ENCODE results near the gene NAV2. TPM values are rescaled to one million over a fixed set of nuclear protein-coding genes. Genes with fewer than 3 reads are reported as not detected.

The NAV2 gene
- total RNA-seq, 1 experiment from 2014 or later, result 2.1 TPM

- Histone ChIP-seq H3K4me3 (replicated peaks in 1 of 2; ENCODE audit: low read depth in 1 of 2, low read length in 2 of 2) (no peak overlapping the region), H3K27me3 (ENCODE audit: insufficient read depth, low read length) (no peaks in the 10 kb centered on the region), H3K9ac (ENCODE audit: low read length) (no peak overlapping the region), H4K20me1 (ENCODE audit: insufficient read depth) (no peaks in the 10 kb centered on the region), H3K79me2 (ENCODE audit: insufficient read depth, low read length) (no peaks in the 10 kb centered on the region), H3K4me1 (ENCODE audit: control insufficient read depth in 1 of 2, insufficient read depth in 2 of 2, low read length in 2 of 2) (no peaks in the 10 kb centered on the region), H3K9me3 (ENCODE audit: control insufficient read depth in 1 of 2, insufficient read depth in 1 of 2, low read depth in 1 of 2, low read length in 2 of 2) (no peaks in the 10 kb centered on the region), H3K9me2 (ENCODE audit: insufficient read depth) (no peaks in the 10 kb centered on the region; the same call in 1 of the 2 replicates), H3K36me3 (ENCODE audit: control insufficient read depth in 1 of 2, insufficient read depth in 2 of 2, low read length in 2 of 2) (no peaks in the 10 kb centered on the region), H2AFZ (ENCODE audit: low read depth, low read length, poor library complexity, severe bottlenecking) (no peak overlapping the region), H3K4me2 (ENCODE audit: low read length) (no peak overlapping the region), H3K27ac (ENCODE audit: low read depth, low read length) (no peak overlapping the region)
- RAD21 ChIA-PET (ENCODE audit: low non-redundant PET in 1 of 2, low total read pairs in 2 of 2, uncharacterized antibody in 2 of 2, unreplicated experiment in 2 of 2), result no interaction called here
- DNase-seq (ENCODE audit: low read depth, low spot score) (no peak), ATAC-seq (no peak)
- no TSS peak for BruUV-seq (replicated peaks)
- intact Hi-C loops (cut with micrococcal nuclease), result no loop called here
- TF ChIP-seq EZH2 (IDR thresholded peaks at IDR 0.05) (no peak), ZFX (IDR thresholded peaks at IDR 0.05) (no peak), REST (IDR thresholded peaks at IDR 0.05; ENCODE audit: low read depth) (no peak), RAD21 (IDR thresholded peaks at IDR 0.05; ENCODE audit: low read depth) (no peak)
- CTCF ChIA-PET, result no interaction called here
- POLR2A ChIA-PET, result no interaction called here
Observed at GRCh38 chr11:19880088-19880345, 167.4 kb downstream of the NAV2 start.

- no peak overlapping the region for H3K27ac ChIP-seq (ENCODE audit: low read depth, low read length)
- BruUV-seq (replicated peaks), result no TSS peak
- no peaks in the 10 kb centered on the region for H3K9me3 ChIP-seq (ENCODE audit: control insufficient read depth in 1 of 2, insufficient read depth in 1 of 2, low read depth in 1 of 2, low read length in 2 of 2)
- ChIA-PET RAD21 (ENCODE audit: low non-redundant PET in 1 of 2, low total read pairs in 2 of 2, uncharacterized antibody in 2 of 2, unreplicated experiment in 2 of 2) (no interaction called here), POLR2A (no interaction called here), CTCF (no interaction called here)
- H3K4me2 ChIP-seq (ENCODE audit: low read length), result no peak overlapping the region
- no peaks in the 10 kb centered on the region for H3K4me1 ChIP-seq (ENCODE audit: control insufficient read depth in 1 of 2, insufficient read depth in 2 of 2, low read length in 2 of 2)
- DNase-seq (ENCODE audit: low read depth, low spot score), result no peak
- ATAC-seq, result no peak
- H3K9me2 ChIP-seq (ENCODE audit: insufficient read depth), result no peaks in the 10 kb centered on the region; the same call in 1 of the 2 replicates
- H4K20me1 ChIP-seq (ENCODE audit: insufficient read depth), result no peaks in the 10 kb centered on the region
- no peak overlapping the region for H3K4me3 ChIP-seq (replicated peaks in 1 of 2; ENCODE audit: low read depth in 1 of 2, low read length in 2 of 2)
- H3K36me3 ChIP-seq (ENCODE audit: control insufficient read depth in 1 of 2, insufficient read depth in 2 of 2, low read length in 2 of 2), result no peaks in the 10 kb centered on the region
- TF ChIP-seq FOSL1 (IDR thresholded peaks at IDR 0.05; ENCODE audit: low read depth) (no peak), ZBTB33 (IDR thresholded peaks at IDR 0.05; ENCODE audit: extremely low read depth, insufficient replicate concordance, low read length) (no peak), SIN3A (IDR thresholded peaks at IDR 0.05; ENCODE audit: low read depth) (no peak), CEBPB (IDR thresholded peaks at IDR 0.05; ENCODE audit: low read depth) (no peak), SP1 (IDR thresholded peaks at IDR 0.05; ENCODE audit: low read depth) (no peak), RAD21 (IDR thresholded peaks at IDR 0.05; ENCODE audit: low read depth) (no peak), CBX3 (IDR thresholded peaks at IDR 0.05; ENCODE audit: low read depth) (no peak), TCF7L2 (IDR thresholded peaks at IDR 0.05; ENCODE audit: borderline replicate concordance, extremely low read depth, insufficient read depth, insufficient read length) (no peak), EZH2phosphoT487 (IDR thresholded peaks at IDR 0.05; ENCODE audit: borderline replicate concordance) (no peak), ELF1 (IDR thresholded peaks at IDR 0.05; ENCODE audit: borderline replicate concordance, low read depth) (no peak), EZH2 (IDR thresholded peaks at IDR 0.05) (no peak)
- intact Hi-C loops (cut with micrococcal nuclease), result no loop called here
- H2AFZ ChIP-seq (ENCODE audit: low read depth, low read length, poor library complexity, severe bottlenecking), result no peak overlapping the region
- H3K27me3 ChIP-seq (ENCODE audit: insufficient read depth, low read length), result no peaks in the 10 kb centered on the region
- no peaks in the 10 kb centered on the region for H3K79me2 ChIP-seq (ENCODE audit: insufficient read depth, low read length)
- no peak overlapping the region for H3K9ac ChIP-seq (ENCODE audit: low read length)
Observed at GRCh38 chr11:19881177-19881576, 168.5 kb downstream of the NAV2 start.

Data from HCT116 (cell line).